C4-2B (cell line): Measurements from ENCODE around the gene ARID2.

Source experiments
- H3K27ac ChIP-seq: fragments of 450-650 bp; 2 replicates; pipeline ENCODE4 v1.5.1; 2017
- ZFX ChIP-seq: fragments of 450-650 bp; IDR thresholded peaks from 2 replicates; pipeline ENCODE4 v1.6.1; 2017
- TF ChIP-seq, protein P1 (sequence below): fragments of 450-650 bp; conservative IDR thresholded peaks from 2 replicates; pipeline ENCODE4 v1.5.1; 2017; ENCODE audit warnings: mild to moderate bottlenecking

The ARID2 gene, protein sequence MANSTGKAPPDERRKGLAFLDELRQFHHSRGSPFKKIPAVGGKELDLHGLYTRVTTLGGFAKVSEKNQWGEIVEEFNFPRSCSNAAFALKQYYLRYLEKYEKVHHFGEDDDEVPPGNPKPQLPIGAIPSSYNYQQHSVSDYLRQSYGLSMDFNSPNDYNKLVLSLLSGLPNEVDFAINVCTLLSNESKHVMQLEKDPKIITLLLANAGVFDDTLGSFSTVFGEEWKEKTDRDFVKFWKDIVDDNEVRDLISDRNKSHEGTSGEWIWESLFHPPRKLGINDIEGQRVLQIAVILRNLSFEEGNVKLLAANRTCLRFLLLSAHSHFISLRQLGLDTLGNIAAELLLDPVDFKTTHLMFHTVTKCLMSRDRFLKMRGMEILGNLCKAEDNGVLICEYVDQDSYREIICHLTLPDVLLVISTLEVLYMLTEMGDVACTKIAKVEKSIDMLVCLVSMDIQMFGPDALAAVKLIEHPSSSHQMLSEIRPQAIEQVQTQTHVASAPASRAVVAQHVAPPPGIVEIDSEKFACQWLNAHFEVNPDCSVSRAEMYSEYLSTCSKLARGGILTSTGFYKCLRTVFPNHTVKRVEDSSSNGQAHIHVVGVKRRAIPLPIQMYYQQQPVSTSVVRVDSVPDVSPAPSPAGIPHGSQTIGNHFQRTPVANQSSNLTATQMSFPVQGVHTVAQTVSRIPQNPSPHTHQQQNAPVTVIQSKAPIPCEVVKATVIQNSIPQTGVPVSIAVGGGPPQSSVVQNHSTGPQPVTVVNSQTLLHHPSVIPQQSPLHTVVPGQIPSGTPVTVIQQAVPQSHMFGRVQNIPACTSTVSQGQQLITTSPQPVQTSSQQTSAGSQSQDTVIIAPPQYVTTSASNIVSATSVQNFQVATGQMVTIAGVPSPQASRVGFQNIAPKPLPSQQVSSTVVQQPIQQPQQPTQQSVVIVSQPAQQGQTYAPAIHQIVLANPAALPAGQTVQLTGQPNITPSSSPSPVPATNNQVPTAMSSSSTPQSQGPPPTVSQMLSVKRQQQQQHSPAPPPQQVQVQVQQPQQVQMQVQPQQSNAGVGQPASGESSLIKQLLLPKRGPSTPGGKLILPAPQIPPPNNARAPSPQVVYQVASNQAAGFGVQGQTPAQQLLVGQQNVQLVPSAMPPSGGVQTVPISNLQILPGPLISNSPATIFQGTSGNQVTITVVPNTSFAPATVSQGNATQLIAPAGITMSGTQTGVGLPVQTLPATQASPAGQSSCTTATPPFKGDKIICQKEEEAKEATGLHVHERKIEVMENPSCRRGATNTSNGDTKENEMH (N-terminal part only)

DNA sequence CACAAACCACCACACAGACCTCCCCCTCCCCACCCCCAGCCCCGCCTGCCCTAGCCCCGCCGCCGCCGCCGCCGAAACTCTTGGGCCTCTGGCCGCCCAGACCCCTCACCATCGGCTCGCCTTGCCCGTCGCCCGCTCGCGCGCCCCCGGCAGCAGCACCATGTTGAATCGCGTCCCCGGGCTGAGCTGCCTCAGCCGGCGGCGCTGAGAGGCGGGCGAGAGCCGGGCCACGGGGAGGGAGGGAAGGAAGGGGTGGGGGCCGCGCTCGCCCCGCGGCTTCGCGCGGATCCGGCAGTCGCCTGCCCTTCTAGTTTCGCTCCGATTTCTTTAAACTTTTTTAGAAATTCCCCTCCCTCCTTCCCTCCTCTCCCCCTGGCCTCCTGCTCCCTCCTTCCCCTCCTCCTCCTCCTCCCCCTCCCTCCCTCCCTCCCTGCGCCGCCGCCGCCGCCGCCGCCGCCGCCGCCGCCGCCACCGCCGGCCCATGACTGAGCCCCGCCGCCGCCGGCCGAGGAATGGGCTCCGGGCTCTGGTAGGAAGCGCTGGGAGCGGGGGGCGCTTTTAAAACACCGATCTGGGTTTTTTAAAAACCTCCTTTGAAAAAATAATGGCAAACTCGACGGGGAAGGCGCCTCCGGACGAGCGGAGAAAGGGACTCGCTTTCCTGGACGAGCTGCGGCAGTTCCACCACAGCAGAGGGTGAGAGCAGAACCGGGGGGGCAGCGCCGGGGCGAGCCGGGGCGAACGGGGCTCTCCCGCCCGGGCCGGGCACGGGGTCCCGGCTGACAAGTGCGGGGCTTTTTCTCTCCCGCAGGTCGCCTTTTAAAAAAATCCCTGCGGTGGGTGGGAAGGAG lies at the start of gene ARID2:
TSS of gene ARID2 (plus strand) at position 474 of the 851 bp plus-strand sequence. CDS start at position 605, 131 bp downstream.
- H3K27ac ChIP-seq: peak within 1 kb of the TSS; percentile 96
- TF ChIP-seq, protein P1, sequence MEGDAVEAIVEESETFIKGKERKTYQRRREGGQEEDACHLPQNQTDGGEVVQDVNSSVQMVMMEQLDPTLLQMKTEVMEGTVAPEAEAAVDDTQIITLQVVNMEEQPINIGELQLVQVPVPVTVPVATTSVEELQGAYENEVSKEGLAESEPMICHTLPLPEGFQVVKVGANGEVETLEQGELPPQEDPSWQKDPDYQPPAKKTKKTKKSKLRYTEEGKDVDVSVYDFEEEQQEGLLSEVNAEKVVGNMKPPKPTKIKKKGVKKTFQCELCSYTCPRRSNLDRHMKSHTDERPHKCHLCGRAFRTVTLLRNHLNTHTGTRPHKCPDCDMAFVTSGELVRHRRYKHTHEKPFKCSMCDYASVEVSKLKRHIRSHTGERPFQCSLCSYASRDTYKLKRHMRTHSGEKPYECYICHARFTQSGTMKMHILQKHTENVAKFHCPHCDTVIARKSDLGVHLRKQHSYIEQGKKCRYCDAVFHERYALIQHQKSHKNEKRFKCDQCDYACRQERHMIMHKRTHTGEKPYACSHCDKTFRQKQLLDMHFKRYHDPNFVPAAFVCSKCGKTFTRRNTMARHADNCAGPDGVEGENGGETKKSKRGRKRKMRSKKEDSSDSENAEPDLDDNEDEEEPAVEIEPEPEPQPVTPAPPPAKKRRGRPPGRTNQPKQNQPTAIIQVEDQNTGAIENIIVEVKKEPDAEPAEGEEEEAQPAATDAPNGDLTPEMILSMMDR: 0 out of 2 replicates have a peak, but pooled peaks have one; percentile 35
- no peak; the same call in 1 of the 2 replicates for TF ChIP-seq ZFX

DNA sequence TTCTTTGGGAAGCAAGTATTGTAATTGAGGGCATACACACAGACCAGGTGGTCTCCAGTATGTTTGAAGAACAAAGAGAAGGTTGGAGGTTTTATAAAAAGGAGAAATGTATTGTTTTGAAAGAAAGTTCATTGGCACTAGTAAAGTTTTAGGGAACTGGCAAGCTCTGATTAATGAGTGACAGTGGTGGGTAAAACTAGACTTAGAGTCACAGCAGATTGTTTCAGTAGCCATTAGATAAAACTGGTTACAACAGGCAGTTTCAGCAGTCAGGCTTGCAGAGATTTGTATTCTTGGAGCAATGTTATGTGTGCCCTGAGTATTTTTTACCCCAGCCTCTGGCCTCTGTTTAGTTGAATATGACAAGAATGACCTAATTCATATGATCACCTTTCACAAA lies 49.1 kb upstream of the ARID2 start:
- H3K27ac ChIP-seq: no peak overlapping the region
- TF ChIP-seq, protein P1: no peak
- TF ChIP-seq ZFX: no peak

DNA sequence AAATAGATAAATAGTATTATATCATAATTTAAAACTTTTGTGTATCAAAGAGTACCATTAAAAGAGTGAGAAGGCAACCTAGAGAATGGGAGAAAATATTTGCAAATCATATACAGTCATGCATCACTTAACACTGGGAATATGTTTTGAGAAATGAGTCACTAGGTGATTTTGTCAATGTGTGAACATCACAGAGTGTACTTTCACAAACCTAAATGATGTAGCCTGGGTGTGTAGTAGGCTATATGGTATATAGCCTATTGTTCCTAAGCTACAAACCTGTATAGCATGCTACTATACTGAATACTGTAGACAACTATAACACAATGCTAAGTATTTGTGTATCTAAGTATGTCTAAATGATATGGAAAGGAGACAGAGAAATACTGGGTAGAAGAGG lies 48.0 kb upstream of the ARID2 start:
- no peak for TF ChIP-seq ZFX
- TF ChIP-seq, protein P1: no peak

DNA sequence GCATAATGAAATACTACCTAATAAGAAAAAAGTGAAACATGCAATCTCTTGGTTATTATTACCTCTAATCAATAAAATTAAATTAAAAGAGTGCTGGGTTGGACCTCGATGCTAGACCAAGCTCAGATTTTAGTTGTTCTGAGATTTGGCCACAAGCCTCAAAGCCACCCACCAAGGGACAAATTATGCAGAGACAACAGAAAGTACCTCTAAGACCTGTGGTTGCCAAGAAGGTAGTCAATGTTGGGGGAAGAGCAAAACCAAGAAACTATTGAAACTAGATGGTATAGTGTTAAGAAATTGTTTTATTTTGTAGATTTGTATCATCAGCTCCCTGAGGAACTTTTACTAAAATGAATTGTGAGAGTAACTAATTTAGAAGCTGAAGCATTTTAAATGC lies 43.8 kb upstream of the ARID2 start:
- TF ChIP-seq, protein P1: no peak
- no peak for TF ChIP-seq ZFX
- H3K27ac ChIP-seq: no peak overlapping the region

More for the DNA sequence above, 48.0 kb upstream of the ARID2 start:
- H3K27ac ChIP-seq: no peak overlapping the region

DNA sequence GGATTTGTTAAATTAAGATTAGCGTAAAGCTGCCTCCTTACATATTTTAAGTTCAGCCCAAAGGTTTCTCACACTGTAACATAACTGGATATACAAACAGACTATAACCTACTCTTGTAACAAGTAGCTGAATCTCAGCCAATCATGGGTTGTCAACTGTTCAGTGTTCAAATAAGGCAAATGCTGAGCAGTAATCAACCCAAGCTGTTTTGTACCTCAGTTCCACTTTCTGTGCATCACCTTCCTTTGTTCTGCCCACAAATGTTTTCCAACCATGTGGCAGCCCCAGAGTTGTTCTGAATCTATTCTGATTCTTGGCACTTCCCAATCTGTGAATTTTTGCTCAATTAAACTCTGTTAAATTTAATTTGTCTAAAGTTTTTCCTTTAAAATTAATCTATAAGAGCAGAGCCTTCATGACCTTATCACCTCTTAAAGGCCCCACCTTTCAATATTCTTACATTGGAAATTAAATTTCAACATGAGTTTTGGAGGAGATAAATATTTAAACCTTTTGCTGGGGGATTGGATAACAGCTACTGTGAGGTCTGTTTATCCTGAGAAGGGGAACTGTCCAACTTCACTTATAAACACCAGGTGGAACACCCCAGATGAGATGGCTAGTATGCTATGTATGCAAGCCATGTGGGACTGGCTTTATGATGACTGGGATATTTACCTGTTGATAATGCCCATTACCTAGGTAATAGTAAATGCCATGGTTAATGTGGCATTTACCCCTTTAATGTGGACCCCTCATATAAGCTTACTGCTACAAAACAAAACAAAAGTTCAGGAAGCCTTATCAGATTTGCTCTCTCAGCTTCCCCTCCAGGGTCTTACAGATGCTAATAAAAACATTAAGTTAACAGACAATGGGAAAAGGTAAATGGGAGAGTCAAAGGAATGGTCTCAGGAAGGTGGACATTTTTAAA lies 42.2 kb upstream of the ARID2 start:
- TF ChIP-seq ZFX: no peak
- TF ChIP-seq, protein P1: no peak
- H3K27ac ChIP-seq: no peak overlapping the region
